DOHH2 (cell line): ENCODE measurements around the gene UGT2A1.

Experiments
- EZH2phosphoT487 ChIP-seq: fragments of 200-600 bp; sonication (generic); IDR thresholded peaks from 2 replicates; pipeline ENCODE4 v1.6.1; 2017; ENCODE audit warnings: borderline replicate concordance, mild to moderate bottlenecking, antibody characterized with exemption, low read length, moderate library complexity, mixed read lengths
- TF ChIP-seq, protein P1 (sequence below): fragments of 200-600 bp; sonication (generic); IDR thresholded peaks from one replicate; pipeline ENCODE4 v1.5.1; 2014; ENCODE audit warnings: antibody characterized with exemption, mild to moderate bottlenecking, low read depth, low read length; ENCODE audit not compliant: poor library complexity, severe bottlenecking

DNA sequence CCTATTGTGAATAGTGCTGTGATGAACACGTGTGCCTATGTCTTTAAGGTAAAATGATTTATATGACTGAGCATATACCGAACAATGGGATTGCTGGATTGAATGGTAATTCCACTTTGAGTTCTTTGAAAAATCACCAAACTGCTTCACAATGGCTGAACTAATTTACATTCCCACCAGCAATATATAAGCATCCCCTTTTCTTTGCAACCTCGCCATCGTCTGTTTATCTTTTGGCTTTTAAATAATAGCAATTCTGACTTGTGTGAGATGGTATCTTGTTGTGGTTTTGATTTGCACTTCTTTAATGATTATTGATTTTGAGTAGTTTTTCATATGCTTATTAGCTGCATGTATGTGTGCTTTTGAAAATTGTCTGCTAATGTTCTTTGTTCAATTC lies 31.8 kb upstream of the UGT2A1 start:
- no peak for TF ChIP-seq EZH2phosphoT487
- TF ChIP-seq, protein P1, sequence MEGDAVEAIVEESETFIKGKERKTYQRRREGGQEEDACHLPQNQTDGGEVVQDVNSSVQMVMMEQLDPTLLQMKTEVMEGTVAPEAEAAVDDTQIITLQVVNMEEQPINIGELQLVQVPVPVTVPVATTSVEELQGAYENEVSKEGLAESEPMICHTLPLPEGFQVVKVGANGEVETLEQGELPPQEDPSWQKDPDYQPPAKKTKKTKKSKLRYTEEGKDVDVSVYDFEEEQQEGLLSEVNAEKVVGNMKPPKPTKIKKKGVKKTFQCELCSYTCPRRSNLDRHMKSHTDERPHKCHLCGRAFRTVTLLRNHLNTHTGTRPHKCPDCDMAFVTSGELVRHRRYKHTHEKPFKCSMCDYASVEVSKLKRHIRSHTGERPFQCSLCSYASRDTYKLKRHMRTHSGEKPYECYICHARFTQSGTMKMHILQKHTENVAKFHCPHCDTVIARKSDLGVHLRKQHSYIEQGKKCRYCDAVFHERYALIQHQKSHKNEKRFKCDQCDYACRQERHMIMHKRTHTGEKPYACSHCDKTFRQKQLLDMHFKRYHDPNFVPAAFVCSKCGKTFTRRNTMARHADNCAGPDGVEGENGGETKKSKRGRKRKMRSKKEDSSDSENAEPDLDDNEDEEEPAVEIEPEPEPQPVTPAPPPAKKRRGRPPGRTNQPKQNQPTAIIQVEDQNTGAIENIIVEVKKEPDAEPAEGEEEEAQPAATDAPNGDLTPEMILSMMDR = no peak
